SK-N-SH treated with all-trans-retinoic acid at 6 μM for 48 hours (cell line): ENCODE data around the gene PRKACA.

Source experiments
- ATAC-seq: fragments of 200-7000 bp; cut with Tn5 transposase; 3 replicates; pipeline ENCODE4 v1.9.1; 2020; ENCODE audit warnings: mild to moderate bottlenecking, moderate library complexity
- BACH2 ChIP-seq: fragments of 250-450 bp; sonication (Bioruptor Pico); IDR thresholded peaks from 2 replicates; pipeline ENCODE4 v1.9.0; 2021; ENCODE audit warnings: mild to moderate bottlenecking, borderline replicate concordance
- CSDC2 ChIP-seq: fragments of 250-450 bp; sonication (Bioruptor Pico); IDR thresholded peaks from 2 replicates; pipeline ENCODE4 v1.5.0; 2020; ENCODE audit warnings: mild to moderate bottlenecking, moderate library complexity
- CSRNP3 ChIP-seq: fragments of 250-450 bp; sonication (Bioruptor Pico); IDR thresholded peaks from 2 replicates; pipeline ENCODE4 v1.5.1; 2021; ENCODE audit warnings: mild to moderate bottlenecking, moderate library complexity
- ESRRG ChIP-seq: fragments of 250-450 bp; sonication (Bioruptor Pico); IDR thresholded peaks from 2 replicates; pipeline ENCODE4 v1.6.1; 2021; ENCODE audit warnings: mild to moderate bottlenecking
- GLIS3 ChIP-seq: fragments of 250-450 bp; sonication (Bioruptor Pico); IDR thresholded peaks from 2 replicates; pipeline ENCODE4 v1.5.0; 2020; ENCODE audit warnings: mild to moderate bottlenecking, moderate library complexity
- ISL1 ChIP-seq: fragments of 250-450 bp; sonication (Bioruptor Pico); IDR thresholded peaks from 2 replicates; pipeline ENCODE4 v2.1.2; 2022; ENCODE audit warnings: mild to moderate bottlenecking, moderate library complexity
- OSR1 ChIP-seq: fragments of 250-450 bp; sonication (Bioruptor Pico); IDR thresholded peaks from 2 replicates; pipeline ENCODE4 v1.8.0; 2022; ENCODE audit warnings: moderate library complexity, mild to moderate bottlenecking, inconsistent platforms
- PPARA ChIP-seq: fragments of 250-450 bp; sonication (Bioruptor Pico); IDR thresholded peaks from 2 replicates; pipeline ENCODE4 v1.5.0; 2020; ENCODE audit warnings: mild to moderate bottlenecking, borderline replicate concordance
- RARB ChIP-seq: fragments of 250-450 bp; sonication (Bioruptor Pico); IDR thresholded peaks from 2 replicates; pipeline ENCODE4 v1.8.0; 2021; ENCODE audit warnings: mild to moderate bottlenecking, moderate library complexity
- SNAI2 ChIP-seq: fragments of 250-450 bp; sonication (Bioruptor Pico); IDR thresholded peaks from 2 replicates; pipeline ENCODE4 v1.5.0; 2020; ENCODE audit warnings: mild to moderate bottlenecking, moderate library complexity
- TCF4 ChIP-seq: fragments of 250-450 bp; sonication (Bioruptor Pico); IDR thresholded peaks from 2 replicates; pipeline ENCODE4 v1.8.0; 2021; ENCODE audit warnings: mild to moderate bottlenecking, moderate library complexity, borderline replicate concordance
- TOX ChIP-seq: fragments of 250-450 bp; sonication (Bioruptor Pico); IDR thresholded peaks from 2 replicates; pipeline ENCODE4 v1.8.0; 2021; ENCODE audit warnings: mild to moderate bottlenecking, moderate library complexity, borderline replicate concordance
- ZC3H10 ChIP-seq: fragments of 250-450 bp; sonication (Bioruptor Pico); IDR thresholded peaks from 2 replicates; pipeline ENCODE4 v1.5.1; 2021; ENCODE audit warnings: mild to moderate bottlenecking, moderate library complexity
- ZFP30 ChIP-seq: fragments of 450-650 bp; formaldehyde crosslinking; IDR thresholded peaks from 2 replicates; pipeline ENCODE4 v1.5.0; 2022; ENCODE audit warnings: mild to moderate bottlenecking, moderate library complexity
- ZNF565 ChIP-seq: fragments of 450-650 bp; formaldehyde crosslinking; conservative IDR thresholded peaks from 2 replicates; pipeline ENCODE4 v1.5.0; 2020; ENCODE audit warnings: low read depth, mild to moderate bottlenecking, moderate library complexity
- ZNF70 ChIP-seq: fragments of 450-650 bp; formaldehyde crosslinking; IDR thresholded peaks from 2 replicates; pipeline ENCODE4 v1.5.0; 2020; ENCODE audit warnings: mild to moderate bottlenecking, moderate library complexity
- TF ChIP-seq, protein P1 (sequence below): fragments of 250-450 bp; sonication (Bioruptor Pico); IDR thresholded peaks from 2 replicates; pipeline ENCODE4 v1.8.0; 2020; ENCODE audit warnings: mild to moderate bottlenecking, moderate library complexity, borderline replicate concordance
- TF ChIP-seq, protein P2 (sequence below): fragments of 250-450 bp; sonication (Bioruptor Pico); IDR thresholded peaks from 2 replicates; pipeline ENCODE4 v1.8.0; 2021; ENCODE audit warnings: low read depth, mild to moderate bottlenecking, moderate library complexity, borderline replicate concordance
- TF ChIP-seq, protein P3 (sequence below): fragments of 250-450 bp; sonication (Bioruptor Pico); IDR thresholded peaks from 2 replicates; pipeline ENCODE4 v1.5.1; 2020; ENCODE audit warnings: low read depth, mild to moderate bottlenecking, moderate library complexity
- TF ChIP-seq, protein P4 (sequence below): fragments of 250-450 bp; sonication (Bioruptor Pico); IDR thresholded peaks from 2 replicates; pipeline ENCODE4 v1.5.0; 2020; ENCODE audit warnings: mild to moderate bottlenecking, moderate library complexity

PRKACA gene

GRCh38 chr19:14101003-14101545, 16.5 kb downstream of the PRKACA start:
- no peak for TF ChIP-seq OSR1 (CRISPR knock-in tag)
- TF ChIP-seq, protein P1, sequence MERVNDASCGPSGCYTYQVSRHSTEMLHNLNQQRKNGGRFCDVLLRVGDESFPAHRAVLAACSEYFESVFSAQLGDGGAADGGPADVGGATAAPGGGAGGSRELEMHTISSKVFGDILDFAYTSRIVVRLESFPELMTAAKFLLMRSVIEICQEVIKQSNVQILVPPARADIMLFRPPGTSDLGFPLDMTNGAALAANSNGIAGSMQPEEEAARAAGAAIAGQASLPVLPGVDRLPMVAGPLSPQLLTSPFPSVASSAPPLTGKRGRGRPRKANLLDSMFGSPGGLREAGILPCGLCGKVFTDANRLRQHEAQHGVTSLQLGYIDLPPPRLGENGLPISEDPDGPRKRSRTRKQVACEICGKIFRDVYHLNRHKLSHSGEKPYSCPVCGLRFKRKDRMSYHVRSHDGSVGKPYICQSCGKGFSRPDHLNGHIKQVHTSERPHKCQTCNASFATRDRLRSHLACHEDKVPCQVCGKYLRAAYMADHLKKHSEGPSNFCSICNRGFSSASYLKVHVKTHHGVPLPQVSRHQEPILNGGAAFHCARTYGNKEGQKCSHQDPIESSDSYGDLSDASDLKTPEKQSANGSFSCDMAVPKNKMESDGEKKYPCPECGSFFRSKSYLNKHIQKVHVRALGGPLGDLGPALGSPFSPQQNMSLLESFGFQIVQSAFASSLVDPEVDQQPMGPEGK (CRISPR knock-in tag) = no peak
- no peak for TF ChIP-seq ZNF565
- TF ChIP-seq TCF4 = no peak
- TF ChIP-seq GLIS3 (CRISPR knock-in tag) = no peak
- TF ChIP-seq ESRRG (CRISPR knock-in tag) = no peak
- TF ChIP-seq CSRNP3 (CRISPR knock-in tag) = no peak
- TF ChIP-seq ISL1 (CRISPR knock-in tag) = no peak
- TF ChIP-seq PPARA (CRISPR knock-in tag) = no peak
- no peak for TF ChIP-seq ZNF70 (CRISPR knock-in tag)
- TF ChIP-seq RARB (CRISPR knock-in tag) = no peak
- TF ChIP-seq SNAI2 (CRISPR knock-in tag) = no peak
- TF ChIP-seq, protein P2, sequence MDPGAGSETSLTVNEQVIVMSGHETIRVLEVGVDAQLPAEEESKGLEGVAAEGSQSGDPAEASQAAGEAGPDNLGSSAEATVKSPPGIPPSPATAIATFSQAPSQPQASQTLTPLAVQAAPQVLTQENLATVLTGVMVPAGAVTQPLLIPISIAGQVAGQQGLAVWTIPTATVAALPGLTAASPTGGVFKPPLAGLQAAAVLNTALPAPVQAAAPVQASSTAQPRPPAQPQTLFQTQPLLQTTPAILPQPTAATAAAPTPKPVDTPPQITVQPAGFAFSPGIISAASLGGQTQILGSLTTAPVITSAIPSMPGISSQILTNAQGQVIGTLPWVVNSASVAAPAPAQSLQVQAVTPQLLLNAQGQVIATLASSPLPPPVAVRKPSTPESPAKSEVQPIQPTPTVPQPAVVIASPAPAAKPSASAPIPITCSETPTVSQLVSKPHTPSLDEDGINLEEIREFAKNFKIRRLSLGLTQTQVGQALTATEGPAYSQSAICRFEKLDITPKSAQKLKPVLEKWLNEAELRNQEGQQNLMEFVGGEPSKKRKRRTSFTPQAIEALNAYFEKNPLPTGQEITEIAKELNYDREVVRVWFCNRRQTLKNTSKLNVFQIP (CRISPR knock-in tag) = no peak
- no peak for TF ChIP-seq ZC3H10 (CRISPR knock-in tag)
- TF ChIP-seq, protein P3, sequence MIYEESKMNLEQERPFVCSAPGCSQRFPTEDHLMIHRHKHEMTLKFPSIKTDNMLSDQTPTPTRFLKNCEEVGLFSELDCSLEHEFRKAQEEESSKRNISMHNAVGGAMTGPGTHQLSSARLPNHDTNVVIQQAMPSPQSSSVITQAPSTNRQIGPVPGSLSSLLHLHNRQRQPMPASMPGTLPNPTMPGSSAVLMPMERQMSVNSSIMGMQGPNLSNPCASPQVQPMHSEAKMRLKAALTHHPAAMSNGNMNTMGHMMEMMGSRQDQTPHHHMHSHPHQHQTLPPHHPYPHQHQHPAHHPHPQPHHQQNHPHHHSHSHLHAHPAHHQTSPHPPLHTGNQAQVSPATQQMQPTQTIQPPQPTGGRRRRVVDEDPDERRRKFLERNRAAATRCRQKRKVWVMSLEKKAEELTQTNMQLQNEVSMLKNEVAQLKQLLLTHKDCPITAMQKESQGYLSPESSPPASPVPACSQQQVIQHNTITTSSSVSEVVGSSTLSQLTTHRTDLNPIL (CRISPR knock-in tag) = no peak
- no peak for ATAC-seq

DNA sequence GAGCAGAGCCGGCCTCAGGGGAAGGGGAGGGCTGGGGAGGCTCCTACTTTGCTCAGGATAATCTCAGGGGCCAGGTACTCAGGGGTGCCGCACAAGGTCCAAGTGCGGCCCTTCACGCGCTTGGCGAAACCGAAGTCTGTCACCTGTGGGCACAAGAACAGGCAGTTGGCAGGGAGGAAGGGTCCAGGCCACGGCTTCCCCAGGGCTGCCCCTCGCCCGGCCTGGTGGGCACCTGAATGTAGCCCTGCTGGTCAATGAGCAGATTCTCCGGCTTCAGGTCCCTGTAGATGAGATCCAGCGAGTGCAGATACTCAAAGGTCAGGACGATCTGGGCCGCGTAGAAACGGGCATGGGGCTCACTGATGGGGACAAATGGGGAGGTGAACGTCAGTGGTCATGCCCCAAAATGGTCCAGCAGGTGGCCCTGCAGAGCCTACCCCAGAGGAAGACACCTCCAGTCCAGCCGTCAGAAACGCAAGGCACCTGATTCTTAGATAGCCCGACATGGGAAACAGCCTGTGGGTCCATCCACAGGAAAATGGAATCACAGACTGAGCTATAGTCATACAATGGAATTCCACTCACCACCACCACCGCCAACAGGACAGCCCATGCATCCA, 19.9 kb downstream of the PRKACA start:
- ATAC-seq = peak; percentile 20; the same call in 1 of the 3 replicates
- TF ChIP-seq TOX (CRISPR knock-in tag) (no peak), ZFP30 (CRISPR knock-in tag) (no peak), RARB (CRISPR knock-in tag) (no peak), PPARA (CRISPR knock-in tag) (no peak), SNAI2 (CRISPR knock-in tag) (no peak)

- ATAC-seq = no peak
- TF ChIP-seq, protein P4, sequence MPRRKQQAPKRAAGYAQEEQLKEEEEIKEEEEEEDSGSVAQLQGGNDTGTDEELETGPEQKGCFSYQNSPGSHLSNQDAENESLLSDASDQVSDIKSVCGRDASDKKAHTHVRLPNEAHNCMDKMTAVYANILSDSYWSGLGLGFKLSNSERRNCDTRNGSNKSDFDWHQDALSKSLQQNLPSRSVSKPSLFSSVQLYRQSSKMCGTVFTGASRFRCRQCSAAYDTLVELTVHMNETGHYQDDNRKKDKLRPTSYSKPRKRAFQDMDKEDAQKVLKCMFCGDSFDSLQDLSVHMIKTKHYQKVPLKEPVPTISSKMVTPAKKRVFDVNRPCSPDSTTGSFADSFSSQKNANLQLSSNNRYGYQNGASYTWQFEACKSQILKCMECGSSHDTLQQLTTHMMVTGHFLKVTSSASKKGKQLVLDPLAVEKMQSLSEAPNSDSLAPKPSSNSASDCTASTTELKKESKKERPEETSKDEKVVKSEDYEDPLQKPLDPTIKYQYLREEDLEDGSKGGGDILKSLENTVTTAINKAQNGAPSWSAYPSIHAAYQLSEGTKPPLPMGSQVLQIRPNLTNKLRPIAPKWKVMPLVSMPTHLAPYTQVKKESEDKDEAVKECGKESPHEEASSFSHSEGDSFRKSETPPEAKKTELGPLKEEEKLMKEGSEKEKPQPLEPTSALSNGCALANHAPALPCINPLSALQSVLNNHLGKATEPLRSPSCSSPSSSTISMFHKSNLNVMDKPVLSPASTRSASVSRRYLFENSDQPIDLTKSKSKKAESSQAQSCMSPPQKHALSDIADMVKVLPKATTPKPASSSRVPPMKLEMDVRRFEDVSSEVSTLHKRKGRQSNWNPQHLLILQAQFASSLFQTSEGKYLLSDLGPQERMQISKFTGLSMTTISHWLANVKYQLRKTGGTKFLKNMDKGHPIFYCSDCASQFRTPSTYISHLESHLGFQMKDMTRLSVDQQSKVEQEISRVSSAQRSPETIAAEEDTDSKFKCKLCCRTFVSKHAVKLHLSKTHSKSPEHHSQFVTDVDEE (CRISPR knock-in tag) = no peak
- no peak for TF ChIP-seq SNAI2 (CRISPR knock-in tag)
- TF ChIP-seq ZFP30 (CRISPR knock-in tag) = no peak
- no peak for TF ChIP-seq ESRRG (CRISPR knock-in tag)
- TF ChIP-seq GLIS3 (CRISPR knock-in tag) = no peak
- TF ChIP-seq BACH2 (CRISPR knock-in tag) = no peak
- no peak for TF ChIP-seq TOX (CRISPR knock-in tag)
- no peak for TF ChIP-seq OSR1 (CRISPR knock-in tag)
- TF ChIP-seq PPARA (CRISPR knock-in tag) = no peak
- TF ChIP-seq, protein P3 (CRISPR knock-in tag) = no peak
- no peak for TF ChIP-seq CSDC2 (CRISPR knock-in tag)
- no peak for TF ChIP-seq ZC3H10 (CRISPR knock-in tag)
- no peak for TF ChIP-seq CSRNP3 (CRISPR knock-in tag)
- TF ChIP-seq TCF4 = no peak
Observed at GRCh38 chr19:14096272-14096992, 21.1 kb downstream of the PRKACA start.
